Ammon's horn (tissue), 1 donor: Measurements from ENCODE around the gene TAF1A.

Source experiments
- DNase-seq: peaks from one replicate; pipeline ENCODE4 v3.0.0-alpha.2; 2016; ENCODE audit warnings: low spot score

Gene TAF1A

GRCh38 chr1:222596696-222597095, 7.0 kb upstream of the TAF1A start:
- no peak for DNase-seq

DNA sequence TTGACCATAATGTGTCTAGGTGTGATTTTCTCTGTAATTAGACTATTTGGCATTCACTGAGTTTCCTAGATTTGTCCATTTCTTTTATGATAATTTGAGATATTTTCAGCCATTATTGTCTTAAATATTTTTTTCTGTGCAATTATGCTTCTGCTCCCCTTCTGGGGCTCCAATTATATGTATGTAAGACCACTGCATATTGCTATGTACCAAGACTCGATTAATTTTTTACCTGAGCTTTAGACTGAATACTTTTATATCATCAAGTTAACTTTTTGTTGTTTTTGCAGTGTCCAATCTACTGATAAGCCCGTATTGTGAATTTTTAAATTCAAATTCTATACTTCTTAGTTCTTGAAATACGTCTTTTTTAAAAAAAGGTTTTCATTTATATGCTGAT, 5.1 kb upstream of the TAF1A start:
- no peak for DNase-seq

- peak; percentile 53 for DNase-seq
These were observed 2.4 kb upstream of the TAF1A start for GRCh38 chr1:222592171-222592570.

DNA sequence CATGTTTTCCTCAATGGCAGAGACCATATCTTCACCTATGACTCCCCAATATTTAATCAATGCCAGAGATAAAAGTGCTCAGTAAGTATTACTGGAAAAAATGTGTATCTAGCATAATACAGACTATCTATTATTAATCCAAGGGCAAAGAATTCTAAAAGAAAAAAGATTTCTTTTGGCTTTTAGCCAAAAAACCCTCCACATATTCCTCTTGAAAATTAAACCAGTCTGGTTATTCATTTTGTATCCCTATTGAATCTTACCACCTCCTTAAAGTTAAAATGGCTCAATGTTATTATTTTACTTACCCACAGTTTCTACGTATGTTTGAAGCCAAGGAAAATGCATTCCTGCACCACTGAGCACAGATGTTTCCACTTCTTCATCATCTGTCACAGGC, 1.6 kb downstream of the TAF1A start:
- no peak for DNase-seq

- no peak for DNase-seq
These were observed 2.9 kb downstream of the TAF1A start for GRCh38 chr1:222586842-222587241.

DNA sequence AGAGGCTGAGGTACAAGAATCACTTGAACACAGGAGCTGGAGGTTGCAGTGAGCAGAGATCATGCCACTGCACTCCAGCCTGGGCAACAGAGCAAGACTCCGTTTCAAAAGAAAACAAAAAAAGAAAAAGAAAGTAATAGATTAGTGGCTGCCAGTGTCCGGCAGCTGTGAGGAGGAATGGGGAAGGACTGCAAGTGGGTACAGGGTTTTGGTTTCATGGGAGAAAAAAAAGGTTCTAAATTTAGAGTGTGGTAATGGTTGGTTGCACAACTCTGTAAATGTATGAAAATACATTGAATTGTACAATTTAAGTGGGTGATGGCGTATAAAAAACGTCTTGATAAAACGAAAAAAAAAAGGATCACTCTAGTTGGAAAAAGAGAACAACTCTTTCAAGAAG, 6.7 kb downstream of the TAF1A start:
- DNase-seq = no peak

DNA sequence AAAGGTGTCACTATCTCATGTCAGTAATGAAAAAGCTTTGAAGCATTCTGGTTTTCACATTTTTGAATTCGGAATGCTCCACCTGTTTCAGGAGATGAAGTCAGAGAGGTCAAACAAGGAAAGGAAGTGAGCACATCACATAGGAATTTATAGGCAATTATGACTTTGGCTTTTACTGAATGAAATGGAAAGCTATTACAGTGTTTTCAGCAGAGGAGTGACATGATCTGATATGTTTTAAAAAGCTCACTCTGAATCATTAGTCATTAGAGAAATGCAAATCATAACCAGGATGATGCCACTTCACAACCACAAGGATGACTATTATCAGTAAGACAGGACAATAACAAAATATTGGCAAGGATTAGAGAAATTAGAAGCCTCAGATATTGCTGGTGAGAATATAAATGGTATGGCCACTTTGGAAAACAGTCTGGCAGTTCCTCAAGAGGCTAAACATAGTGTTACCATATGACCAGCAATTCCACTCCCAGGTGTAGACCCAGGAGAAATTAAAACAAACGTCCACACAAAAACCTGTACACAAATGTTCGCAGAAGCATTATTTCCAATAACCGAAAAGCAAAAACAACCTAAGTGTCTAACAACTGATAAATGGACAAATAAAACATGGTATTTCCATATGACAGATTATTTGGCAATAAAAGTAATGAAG, 7.5 kb downstream of the TAF1A start:
- no peak for DNase-seq

DNA sequence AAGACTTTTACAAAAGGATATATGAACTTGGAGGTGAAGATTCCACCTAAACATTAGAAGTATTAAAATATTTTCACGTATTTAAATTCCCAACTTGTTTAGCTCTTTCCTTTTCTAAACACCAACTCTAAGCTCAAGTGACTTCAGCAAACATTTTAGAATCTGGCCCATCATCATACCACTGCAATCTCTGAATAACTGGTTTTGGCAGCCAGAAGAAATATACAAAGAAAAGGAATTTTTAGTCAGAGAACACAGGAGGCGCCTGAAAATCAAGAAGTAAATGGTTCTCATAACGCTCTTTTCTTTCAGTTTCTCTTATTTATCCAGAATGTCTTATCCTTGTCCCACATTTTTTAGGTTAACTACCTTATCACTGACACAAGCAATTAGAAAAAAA, 10.4 kb downstream of the TAF1A start:
- DNase-seq = no peak

- no peak for DNase-seq
These were observed 18.9 kb downstream of the TAF1A start for GRCh38 chr1:222570837-222571236.

- DNase-seq = no peak
These were observed 28.1 kb downstream of the TAF1A start for GRCh38 chr1:222561656-222562055.

GRCh38 chr1:222557574-222557973, 32.2 kb downstream of the TAF1A start:
- no peak for DNase-seq

DNA sequence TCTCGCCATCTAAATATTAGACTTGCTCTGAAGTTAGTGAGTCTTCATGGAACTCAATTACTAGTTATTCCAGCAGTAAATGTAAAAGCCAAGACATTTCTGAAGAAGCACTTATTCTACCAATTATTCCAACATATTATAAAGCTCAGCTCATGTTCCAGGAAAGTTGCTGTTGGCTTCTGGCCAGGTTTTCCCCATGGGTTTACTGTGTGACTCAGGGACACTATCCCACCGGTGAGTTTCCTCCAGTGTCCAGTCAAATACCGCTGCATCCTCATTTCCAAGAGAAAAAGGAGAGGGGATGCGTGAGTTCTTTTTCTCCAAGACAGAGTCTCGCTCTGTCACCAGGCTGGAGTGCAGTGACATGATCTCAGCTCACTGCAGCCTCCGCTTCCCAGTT, 32.6 kb downstream of the TAF1A start:
- DNase-seq = no peak

GRCh38 chr1:222555992-222556615, 33.6 kb downstream of the TAF1A start:
- DNase-seq = no peak

- no peak for DNase-seq
These were observed 35.6 kb downstream of the TAF1A start for GRCh38 chr1:222554177-222554576.

GRCh38 chr1:222552882-222553281, 36.9 kb downstream of the TAF1A start:
- no peak for DNase-seq

DNA sequence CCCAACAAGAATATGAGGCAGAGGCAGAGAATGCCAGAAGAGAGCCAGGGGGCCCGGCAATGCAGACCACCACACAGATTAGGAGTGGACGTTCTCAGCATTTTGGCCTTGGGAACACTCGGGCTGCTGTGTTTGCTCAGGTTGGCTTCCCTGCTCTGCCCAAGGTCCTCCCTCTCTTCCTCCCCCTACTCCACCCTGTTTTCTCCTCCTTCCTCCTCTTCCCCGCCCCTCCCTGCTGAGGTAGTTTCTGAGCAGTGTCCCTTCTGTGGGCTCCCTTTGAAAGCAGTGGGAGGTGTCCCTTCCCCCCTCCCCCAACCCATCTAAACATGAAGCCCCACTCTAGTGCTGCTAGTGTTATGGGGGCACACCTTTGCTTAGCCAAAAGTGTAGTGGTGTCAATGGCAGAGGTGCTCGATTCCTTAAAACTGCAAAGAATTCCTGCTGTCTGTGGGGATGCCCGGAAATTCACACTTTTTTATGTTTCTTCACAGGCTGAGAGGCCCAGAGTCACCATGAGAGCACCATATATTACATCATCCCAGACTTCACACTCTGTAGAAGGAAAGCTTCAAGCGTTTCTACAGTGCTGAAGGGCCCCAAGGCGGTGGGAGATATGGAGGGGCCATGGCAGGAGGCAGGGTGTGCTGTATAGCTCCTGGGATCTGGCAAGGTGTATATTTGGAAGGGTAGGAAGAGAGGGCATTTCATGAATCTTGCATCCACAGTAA, 41.6 kb downstream of the TAF1A start, which contains the start of gene HHIPL2:
Gene HHIPL2 (minus strand): TSS at position 161 of the 728 bp plus-strand sequence. CDS start 60 bp downstream, at position 101.
- DNase-seq = no peak

DNA sequence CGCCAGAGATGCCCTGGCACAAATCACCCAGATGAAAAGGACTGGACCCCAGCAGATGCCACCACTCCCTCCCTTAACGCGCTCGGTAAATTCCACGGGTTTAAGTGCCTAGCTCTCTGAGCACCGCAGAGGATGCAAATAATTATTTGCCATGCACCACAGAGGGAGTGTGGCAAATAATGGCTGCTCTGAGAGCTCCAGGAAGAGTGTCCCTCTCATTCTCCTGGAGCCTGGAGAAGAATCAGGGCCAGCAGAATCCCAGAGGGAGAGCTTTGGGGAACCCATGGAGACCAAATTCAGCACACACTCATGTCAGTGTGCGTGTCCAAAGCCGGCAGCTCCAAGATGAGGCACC, 42.5 kb downstream of the TAF1A start:
- DNase-seq = no peak

DNA sequence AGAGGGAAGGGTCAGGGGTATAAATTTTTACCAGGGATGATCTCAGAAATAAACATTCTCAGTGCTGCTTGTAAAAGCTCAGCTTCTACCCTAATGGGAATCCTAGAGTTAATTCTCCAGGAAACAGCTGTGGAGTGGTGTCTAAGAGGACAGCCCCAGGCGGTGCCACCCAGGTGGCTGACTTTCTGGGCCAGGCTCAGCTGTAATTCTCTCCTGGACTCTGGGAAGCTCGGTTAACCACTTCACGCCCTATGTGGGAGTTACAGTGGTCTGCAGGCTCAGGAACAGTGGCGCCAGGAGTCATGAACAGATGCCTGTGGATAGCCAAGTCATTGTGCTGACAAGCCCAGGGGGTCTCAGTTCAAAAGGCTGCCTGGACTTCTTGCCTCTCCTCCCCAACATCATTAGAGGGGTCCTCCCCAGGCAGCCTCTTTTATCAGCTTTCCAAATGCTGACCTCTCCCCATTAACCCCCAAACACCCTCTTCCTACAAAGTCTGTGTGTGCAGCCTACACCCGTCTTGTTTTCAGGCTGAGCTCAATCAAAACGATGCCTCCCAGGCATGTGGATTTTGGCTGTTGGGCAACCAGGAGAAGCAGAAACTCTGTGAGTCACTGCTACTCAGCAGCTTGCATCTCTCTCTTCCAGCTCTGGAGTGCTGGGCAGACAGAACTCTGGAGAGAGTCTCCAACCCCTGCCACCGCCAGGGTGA, 43.0 kb downstream of the TAF1A start:
- peak; percentile 58 for DNase-seq

DNA sequence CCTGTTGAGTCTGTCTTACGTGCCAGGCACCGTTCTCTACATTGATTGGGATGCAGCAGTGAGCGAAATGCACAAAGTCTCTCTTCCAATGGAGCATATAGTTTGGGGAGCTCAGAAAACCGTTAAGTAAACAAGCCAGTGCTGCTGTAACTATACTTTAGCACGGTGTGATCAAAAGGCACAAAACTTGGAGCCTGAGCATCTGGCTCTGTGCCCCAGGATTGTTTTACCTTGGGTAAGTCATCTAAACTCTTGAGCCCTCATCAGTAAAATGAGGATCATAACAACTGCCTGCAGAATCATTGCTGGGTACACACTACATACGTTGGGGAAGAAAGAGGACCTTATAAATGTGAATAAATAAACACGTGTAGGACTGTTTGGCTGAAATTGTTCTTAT, 43.6 kb downstream of the TAF1A start:
- DNase-seq = no peak

GRCh38 chr1:222543817-222544216, 45.9 kb downstream of the TAF1A start:
- no peak for DNase-seq

DNA sequence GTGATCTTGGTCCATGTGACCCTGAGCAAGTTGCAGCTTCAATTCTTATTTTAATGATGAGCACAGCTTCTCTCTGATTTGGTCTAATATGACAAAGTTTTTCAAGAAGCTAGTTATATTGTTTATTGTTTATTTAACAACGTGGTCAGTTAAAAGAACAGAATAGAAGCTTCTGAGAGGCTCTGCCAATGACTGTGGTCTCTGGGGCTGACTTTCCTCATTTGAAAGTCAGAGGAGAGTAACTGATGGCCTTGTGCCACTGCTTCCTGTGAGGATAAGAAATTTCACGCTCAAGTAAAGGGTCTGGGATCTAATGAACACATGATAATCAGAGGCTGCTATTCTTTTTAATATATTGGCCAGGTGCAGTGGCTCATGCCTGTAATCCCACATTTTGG, 49.1 kb downstream of the TAF1A start:
- no peak for DNase-seq

DNA sequence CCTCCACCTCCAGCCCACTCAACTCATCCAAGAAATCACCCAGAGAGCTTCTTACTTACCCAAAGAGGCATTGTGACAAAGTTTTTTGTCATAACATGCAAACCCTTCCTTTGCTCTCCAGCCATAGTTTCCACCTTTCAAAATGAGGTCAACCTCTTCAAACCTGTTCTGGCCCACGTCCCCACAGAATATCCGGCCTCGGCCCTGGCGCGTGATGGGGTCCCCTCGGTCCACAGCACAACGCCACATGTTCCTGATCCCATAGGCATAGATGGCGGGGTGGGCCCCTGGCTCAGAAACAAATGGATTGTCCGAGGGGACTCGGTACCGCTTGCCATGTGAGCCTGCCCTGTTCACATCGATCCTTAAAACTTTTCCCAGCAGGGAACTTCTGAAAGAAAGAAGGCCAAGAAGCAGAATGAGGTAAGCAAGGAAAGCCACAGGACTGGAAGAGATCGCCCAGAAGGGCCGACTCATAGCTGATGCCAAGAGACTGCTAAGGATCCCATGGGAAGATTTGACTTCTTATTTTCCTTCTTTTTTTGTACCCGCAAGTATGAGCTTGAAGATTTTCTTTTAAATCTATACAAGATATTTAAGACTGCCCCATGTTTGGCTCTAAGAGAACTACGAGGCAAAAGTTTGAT, 49.7 kb downstream of the TAF1A start:
- DNase-seq = no peak
